H1 (cell line): ENCODE results near the gene PITPNM1. TPM values are rescaled to one million over a fixed set of nuclear protein-coding genes. Genes with fewer than 3 reads are reported as not detected.

Source experiments
- CTCF ChIA-PET: fragments of 300-600 bp; sonication (Branson Sonifier 250); formaldehyde crosslinking; loops from one replicate; lab custom pipeline; 2021; ENCODE audit not compliant: partially characterized antibody; lab: Charles Lee
- POLR2A ChIA-PET: fragments of 300-600 bp; sonication (Branson Sonifier 250); formaldehyde crosslinking; loops from one replicate; lab custom pipeline; 2021; ENCODE audit warnings: inconsistent platforms; ENCODE audit not compliant: partially characterized antibody; lab: Charles Lee
- DNase-seq, 2 experiments: peaks; one replicate each; pipeline versions ENCODE4 v3.0.0 to v3.0.0-alpha.2; 2010 to 2022; ENCODE audit warnings: low spot score in 2 of 2, low read depth in 1 of 2, mixed read lengths in 1 of 2
- FAIRE-seq: peaks from 2 replicates; lab custom pipeline; 2011; peaks lifted over from hg19 to GRCh38; lab: Jason Lieb, UNC
- H2AFZ ChIP-seq: 2 replicates; pipeline ENCODE4 v1.8.1; 2012; ENCODE audit warnings: low read length, inconsistent platforms
- H2AK5ac ChIP-seq: 2 replicates; pipeline ENCODE4 v1.6.1; 2013; ENCODE audit warnings: low read depth, low read length
- H2BK120ac ChIP-seq: replicated peaks from 2 replicates; pipeline ENCODE3; 2013; ENCODE audit warnings: low read depth, low read length, inconsistent platforms
- H2BK12ac ChIP-seq: 2 replicates; pipeline ENCODE4 v1.6.1; 2013; ENCODE audit warnings: low read depth, low read length
- H2BK15ac ChIP-seq: 2 replicates; pipeline ENCODE4 v1.6.1; 2013; ENCODE audit warnings: low read length
- H2BK20ac ChIP-seq: 2 replicates; pipeline ENCODE4 v1.6.1; 2013; ENCODE audit warnings: low read length
- H2BK5ac ChIP-seq: 2 replicates; pipeline ENCODE4 v1.6.1; 2013; ENCODE audit warnings: low read depth, low read length
- H3K14ac ChIP-seq: 2 replicates; pipeline ENCODE4 v1.6.1; 2013; ENCODE audit warnings: inconsistent platforms; ENCODE audit not compliant: insufficient read length
- H3K18ac ChIP-seq: 2 replicates; pipeline ENCODE4 v1.6.1; 2013; ENCODE audit warnings: low read length; ENCODE audit errors: extremely low read depth
- H3K23ac ChIP-seq: 2 replicates; pipeline ENCODE4 v1.6.1; 2013; ENCODE audit warnings: inconsistent platforms; ENCODE audit not compliant: insufficient read length
- H3K23me2 ChIP-seq: 2 replicates; pipeline ENCODE4 v1.6.1; 2013; ENCODE audit warnings: low read depth, low read length
- H3K27ac ChIP-seq: 2 replicates; pipeline ENCODE4 v1.6.1; 2011; ENCODE audit warnings: low read depth, low read length, inconsistent platforms
- H3K27me3 ChIP-seq, 4 experiments: replicated peaks in 1 of 4; 1 replicate in 1 of 4; 2 replicates in 3 of 4; pipeline versions ENCODE4 v1.6.1 to v1.8.1; 2011 to 2013; ENCODE audit warnings: low read length in 3 of 4, mild to moderate bottlenecking in 3 of 4, inconsistent platforms in 2 of 4, mixed read lengths in 2 of 4, moderate library complexity in 1 of 4; ENCODE audit not compliant: control insufficient read depth in 3 of 4, insufficient read depth in 3 of 4; ENCODE audit errors: extremely low read depth in 1 of 4
- H3K36me3 ChIP-seq, 4 experiments: 2 replicates each; pipeline versions ENCODE4 v1.6.1 to v1.8.1; 2011 to 2013; ENCODE audit warnings: mild to moderate bottlenecking in 4 of 4, low read length in 3 of 4, moderate library complexity in 2 of 4, control low read depth in 1 of 4, inconsistent platforms in 1 of 4; ENCODE audit not compliant: insufficient read depth in 4 of 4, control insufficient read depth in 2 of 4
- H3K4ac ChIP-seq: replicated peaks from 2 replicates; pipeline ENCODE3; 2013; ENCODE audit warnings: low read length, low read depth, mixed read lengths, inconsistent platforms; ENCODE audit not compliant: insufficient read length
- H3K4me1 ChIP-seq, 4 experiments: replicated peaks in 1 of 4; 1 replicate in 1 of 4; 2 replicates in 3 of 4; pipeline versions ENCODE4 v1.6.1 to v1.8.1; 2011 to 2013; ENCODE audit warnings: low read length in 3 of 4, inconsistent platforms in 2 of 4, mixed read lengths in 1 of 4; ENCODE audit not compliant: insufficient read depth in 4 of 4, control insufficient read depth in 3 of 4
- H3K4me2 ChIP-seq, 2 experiments: 2 replicates each; pipeline versions ENCODE4 v1.6.1 to v1.8.1; 2011 to 2013; ENCODE audit warnings: low read depth in 2 of 2, low read length in 2 of 2, control low read depth in 1 of 2, inconsistent platforms in 1 of 2, mild to moderate bottlenecking in 1 of 2; ENCODE audit not compliant: insufficient read depth in 1 of 2
- H3K4me3 ChIP-seq, 4 experiments: fragments of 200-600, 300-600 bp in 1 of 4; sonication (generic), shearing (Covaris generic), sonication (Bioruptor Twin) in 1 of 4; 2 replicates each; pipeline versions ENCODE4 v1.5.1 to v1.8.1; 2011 to 2016; ENCODE audit warnings: low read length in 4 of 4, low read depth in 3 of 4, control low read depth in 2 of 4, inconsistent platforms in 2 of 4, mild to moderate bottlenecking in 2 of 4, mixed read lengths in 1 of 4, moderate library complexity in 1 of 4; ENCODE audit not compliant: insufficient read depth in 2 of 4; ENCODE audit errors: extremely low read depth in 1 of 4
- H3K56ac ChIP-seq: replicated peaks from 2 replicates; pipeline ENCODE3; 2013; ENCODE audit warnings: low read depth, mild to moderate bottlenecking, mixed read lengths, low read length, inconsistent platforms; ENCODE audit not compliant: insufficient read length
- H3K79me1 ChIP-seq: 2 replicates; pipeline ENCODE4 v1.6.1; 2013; ENCODE audit warnings: low read depth, low read length, control low read depth
- H3K79me2 ChIP-seq, 2 experiments: 2 replicates each; pipeline versions ENCODE4 v1.6.1 to v1.8.1; 2012 to 2013; ENCODE audit warnings: low read length in 2 of 2, mild to moderate bottlenecking in 2 of 2, inconsistent platforms in 1 of 2; ENCODE audit not compliant: insufficient read depth in 2 of 2, control insufficient read depth in 1 of 2
- H3K9ac ChIP-seq, 4 experiments: replicated peaks in 1 of 4; 1 replicate in 1 of 4; 2 replicates in 3 of 4; pipeline versions ENCODE4 v1.6.1 to v1.8.1; 2011 to 2013; ENCODE audit warnings: low read depth in 3 of 4, low read length in 3 of 4, control low read depth in 2 of 4, mild to moderate bottlenecking in 2 of 4, moderate library complexity in 2 of 4, inconsistent platforms in 1 of 4; ENCODE audit errors: extremely low read depth in 1 of 4
- H3K9me3 ChIP-seq, 2 experiments: 2 replicates each; pipeline versions ENCODE4 v1.6.1 to v1.8.1; 2012 to 2013; ENCODE audit warnings: mild to moderate bottlenecking in 2 of 2, moderate library complexity in 2 of 2, control low read depth in 1 of 2, inconsistent platforms in 1 of 2, low read depth in 1 of 2, low read length in 1 of 2, mixed read lengths in 1 of 2; ENCODE audit not compliant: insufficient read depth in 2 of 2
- H4K20me1 ChIP-seq, 2 experiments: replicated peaks in 1 of 2; 2 replicates each; pipeline versions ENCODE3 to v1.8.1; 2011 to 2013; ENCODE audit warnings: inconsistent platforms in 2 of 2, low read length in 2 of 2, mild to moderate bottlenecking in 1 of 2; ENCODE audit not compliant: insufficient read depth in 2 of 2, control insufficient read depth in 1 of 2
- H4K5ac ChIP-seq: 2 replicates; pipeline ENCODE4 v1.6.1; 2013; ENCODE audit warnings: low read length, low read depth, mixed read lengths, inconsistent platforms; ENCODE audit not compliant: insufficient read length
- H4K8ac ChIP-seq: 2 replicates; pipeline ENCODE4 v1.8.0; 2013; ENCODE audit warnings: mild to moderate bottlenecking, moderate library complexity, low read length, inconsistent platforms; ENCODE audit not compliant: insufficient read depth; ENCODE audit errors: extremely low read depth
- H4K91ac ChIP-seq: replicated peaks from 2 replicates; pipeline ENCODE3; 2013; ENCODE audit warnings: low read length, mixed read lengths, inconsistent platforms; ENCODE audit not compliant: insufficient read length
- BACH1 ChIP-seq: IDR thresholded peaks from 2 replicates; pipeline ENCODE4 v1.6.1; 2012; ENCODE audit warnings: low read length, improper control_type of control experiment
- CBX5 ChIP-seq: fragments of 300-800, 300-1000 bp; sonication (generic); IDR thresholded peaks from 2 replicates; pipeline ENCODE4 v1.7.1; 2016; ENCODE audit warnings: antibody characterized with exemption, low read length, low read depth
- CHD2 ChIP-seq: IDR thresholded peaks from 2 replicates; pipeline ENCODE4 v1.6.1; 2012; ENCODE audit warnings: low read length, improper control_type of control experiment
- EZH2 ChIP-seq: fragments of 200-600 bp; sonication (generic); IDR thresholded peaks from 2 replicates; pipeline ENCODE4 v1.7.1; 2012; ENCODE audit warnings: low read depth, mild to moderate bottlenecking, moderate library complexity, low read length, inconsistent platforms; ENCODE audit not compliant: severe bottlenecking
- JUN ChIP-seq: IDR thresholded peaks from 2 replicates; pipeline ENCODE4 v1.6.1; 2011; ENCODE audit warnings: low read depth, mild to moderate bottlenecking, improper control_type of control experiment, low read length
- NRF1 ChIP-seq: IDR thresholded peaks from 2 replicates; pipeline ENCODE4 v1.6.1; 2011; ENCODE audit warnings: mild to moderate bottlenecking, low read depth, low read length, improper control_type of control experiment
- POLR2A ChIP-seq, 2 experiments: IDR thresholded peaks; 1 replicate in 1 of 2; 2 replicates in 1 of 2; pipeline ENCODE4 v1.6.1; 2011; ENCODE audit warnings: low read depth in 2 of 2, low read length in 2 of 2, mild to moderate bottlenecking in 2 of 2; ENCODE audit errors: control extremely low read depth in 1 of 2
- POU5F1 ChIP-seq: IDR thresholded peaks from 2 replicates; pipeline ENCODE4 v1.6.1; 2011; ENCODE audit warnings: low read depth, mild to moderate bottlenecking, low read length, moderate library complexity
- RAD21 ChIP-seq, 2 experiments: IDR thresholded peaks in 1 of 2; conservative IDR thresholded peaks in 1 of 2; 2 replicates each; pipeline ENCODE4 v1.6.1; 2011; ENCODE audit warnings: low read depth in 2 of 2, low read length in 2 of 2, improper control_type of control experiment in 1 of 2, inconsistent platforms in 1 of 2, mild to moderate bottlenecking in 1 of 2, moderate library complexity in 1 of 2
- SAP30 ChIP-seq: fragments of 300-600 bp; sonication (generic); IDR thresholded peaks from 2 replicates; pipeline ENCODE4 v1.7.1; 2012; ENCODE audit warnings: low read length, moderate library complexity, mild to moderate bottlenecking, inconsistent platforms; ENCODE audit not compliant: insufficient read depth, insufficient replicate concordance
- SRF ChIP-seq: IDR thresholded peaks from 2 replicates; pipeline ENCODE4 v1.6.1; 2011; ENCODE audit warnings: mild to moderate bottlenecking, low read depth, low read length, moderate library complexity
- TBP ChIP-seq: IDR thresholded peaks from 2 replicates; pipeline ENCODE4 v1.6.1; 2011; ENCODE audit warnings: low read depth, low read length, improper control_type of control experiment
- ZNF274 ChIP-seq: IDR thresholded peaks from 2 replicates; pipeline ENCODE4 v1.7.0; 2012; ENCODE audit warnings: low read length, borderline replicate concordance; ENCODE audit errors: extremely low read depth
- WGBS, 2 experiments: shearing (Covaris generic) in 1 of 2; methylation state at CpG; one replicate each; pipeline versions ENCODE4 v1.1.6 to v1.1.7; 2013 to 2015; ENCODE audit warnings: low lambda C conversion rate in 2 of 2, mixed read lengths in 2 of 2, inconsistent platforms in 1 of 2, low coverage in 1 of 2, missing lambda C conversion rate in 1 of 2; ENCODE audit not compliant: insufficient replicate concordance in 2 of 2, insufficient coverage in 1 of 2, insufficient read length in 1 of 2; ENCODE audit errors: extremely low coverage in 1 of 2, missing lambda C conversion rate in 1 of 2; 5-methylcytosine and 5-hydroxymethylcytosine counted together
- polyA plus RNA-seq, 7 experiments: library from polyadenylated mRNA; depleted of rRNA in 3 of 7; stranded (reverse) in 5 of 7; unstranded in 2 of 7; fragments of >200 nt in 5 of 7; fragments of 200-250 nt in 2 of 7; gene quantifications; 1 replicate in 5 of 7; 2 replicates in 1 of 7; 4 replicates in 1 of 7; pipeline versions ENCODE4 v1.2.1 to v1.2.3, GENCODE V29; 2011 to 2013; ENCODE audit warnings: missing spikeins in 2 of 7, mixed read lengths in 2 of 7
- total RNA-seq: library from RNA; stranded (reverse); fragmentation: NEBNext Ultra II Directional; extraction: Animal tissue kit (Norgen Biotek cat#: 25700); gene quantifications from 2 replicates; pipeline ENCODE4 v1.2.1, GENCODE V29; 2021

Gene PITPNM1
- total and polyA plus RNA-seq, 2 of the 8 experiments (the other 6 are each of a cell fraction or from before 2014, with no cell fraction given) = 27.2 to 52.7 TPM

DNA sequence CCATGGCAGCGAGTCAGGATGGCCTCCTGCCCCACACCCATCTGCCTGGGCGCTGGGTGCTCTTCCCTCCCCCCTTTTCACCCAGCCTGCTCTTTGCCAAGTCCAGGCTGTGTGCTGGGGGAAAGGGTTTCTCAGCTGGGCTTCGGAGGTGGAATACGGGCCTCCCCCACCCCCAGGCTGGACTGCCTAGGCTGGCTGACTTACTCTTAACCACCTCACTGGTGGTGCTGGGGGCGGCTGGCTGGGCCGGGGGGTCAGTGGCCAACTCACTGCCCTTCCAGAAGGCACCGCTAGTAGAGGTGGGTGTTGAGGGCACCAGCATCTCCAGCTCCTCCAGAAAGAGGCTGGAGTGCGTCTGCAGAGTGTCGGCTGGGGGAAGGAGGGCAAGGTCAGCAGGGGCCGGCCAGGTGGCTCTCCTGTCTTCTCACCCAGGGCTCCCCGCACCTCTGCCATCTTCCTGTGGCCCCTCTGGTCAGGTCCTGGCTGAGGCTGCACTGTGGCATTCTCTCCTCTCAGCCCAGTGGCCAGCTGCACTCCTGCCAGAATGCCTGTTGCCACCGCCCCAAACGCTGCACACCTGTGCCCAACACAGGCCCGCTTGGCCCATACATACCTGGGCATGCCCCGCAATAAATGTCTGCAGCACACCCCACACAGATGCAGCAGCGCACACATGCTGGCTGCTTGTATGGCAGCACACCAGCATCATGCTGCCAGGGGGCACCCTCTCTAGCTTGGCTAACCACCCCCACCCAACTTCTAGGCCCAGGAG is 9.7 kb downstream of the PITPNM1 start:
- ChIA-PET POLR2A (interaction anchor here (1.6 kb wide), 1 partner anchor 12 kb away, joined by 5 read pairs; the partner anchor contains the start of gene AIP), CTCF (no interaction called here)
- WGBS, 2 experiments = 90% methylated on average over 10 of the region's 16 CpGs; no CpG with 5 or more reads in 1 of the 2 experiments
- TF ChIP-seq EZH2 = no peak
- TF ChIP-seq NRF1 = no peak
- no peak for TF ChIP-seq RAD21 (IDR thresholded peaks at IDR 0.05 in 1 of 2, conservative IDR thresholded peaks at IDR 0.05 in 1 of 2; ENCODE audit: low read depth in 2 of 2, low read length in 2 of 2)
- no peak for TF ChIP-seq JUN
- TF ChIP-seq SAP30 = no peak
- no peak for TF ChIP-seq ZNF274
- TF ChIP-seq TBP = no peak
- TF ChIP-seq POLR2A (IDR thresholded peaks at IDR 0.05; ENCODE audit: control extremely low read depth in 1 of 2, low read depth in 2 of 2, low read length in 2 of 2) = no peak
- TF ChIP-seq BACH1 = no peak
- no peak for TF ChIP-seq SRF
- no peak for TF ChIP-seq CHD2
- no peak for TF ChIP-seq POU5F1
- no peak for TF ChIP-seq CBX5

More for the DNA sequence above, 9.7 kb downstream of the PITPNM1 start:
- H2BK20ac ChIP-seq = no peak overlapping the region
- no peaks in the 10 kb centered on the region for H3K79me2 ChIP-seq
- H3K4ac ChIP-seq = no peak overlapping the region
- no peak overlapping the region for H3K4me3 ChIP-seq
- H2BK12ac ChIP-seq = no peak overlapping the region
- peaks cover 2% of the 10 kb centered on the region; the same call in 1 of the 2 replicates for H3K23me2 ChIP-seq
- no peak overlapping the region for H3K4me2 ChIP-seq
- H3K14ac ChIP-seq = no peak overlapping the region
- DNase-seq (no peak), FAIRE-seq (no peak)
- H4K91ac ChIP-seq = no peak overlapping the region
- no peak overlapping the region for H2AFZ ChIP-seq
- no peak overlapping the region for H3K9ac ChIP-seq
- H2AK5ac ChIP-seq = no peak overlapping the region
- H3K18ac ChIP-seq = no peak overlapping the region
- no peak overlapping the region for H3K56ac ChIP-seq
- H3K79me1 ChIP-seq = no peaks in the 10 kb centered on the region
- H4K20me1 ChIP-seq = peaks cover 0 to 12% of the 10 kb centered on the region in 2 experiments
- no peaks in the 10 kb centered on the region; a peak in 1 of 7 replicates for H3K27me3 ChIP-seq
- no peak overlapping the region for H2BK15ac ChIP-seq
- H3K4me1 ChIP-seq = peaks cover 0 to 10% (median 0%) of the 10 kb centered on the region in 4 experiments; a peak in 2 of 7 replicates
- H4K5ac ChIP-seq = no peak overlapping the region
- no peaks in the 10 kb centered on the region for H3K9me3 ChIP-seq
- H3K27ac ChIP-seq = no peak overlapping the region
- no peak overlapping the region for H3K23ac ChIP-seq
- H2BK120ac ChIP-seq = no peak overlapping the region
- no peak overlapping the region for H4K8ac ChIP-seq
- peaks cover 2 to 29% (median 11%) of the 10 kb centered on the region in 4 experiments; a peak in 6 of 8 replicates for H3K36me3 ChIP-seq
- H2BK5ac ChIP-seq = no peak overlapping the region
